Fibroblast of the aortic adventitia (primary cell): ENCODE results near the gene C18orf63. TPM values are rescaled to one million over a fixed set of nuclear protein-coding genes. Genes with fewer than 3 reads are reported as not detected.
A peak's percentile ranks its signal among the peaks of the same experiment; 100 is the strongest.
"Not testable (repeated sequence)": the region's sequence is repeated elsewhere in the genome, so short reads cannot be mapped to it uniquely, and the experiment has no call there.

ENCODE experiments used
- DNase-seq: peaks from one replicate; pipeline ENCODE4 v3.0.0-alpha.2; 2010; ENCODE audit warnings: low read depth
- H3K4me3 ChIP-seq: 2 replicates; pipeline ENCODE4 v1.5.1; 2011; ENCODE audit warnings: low read depth, mild to moderate bottlenecking, control low read depth, low read length, moderate library complexity
- CTCF ChIP-seq: IDR thresholded peaks from 2 replicates; pipeline ENCODE4 v1.5.1; 2011; ENCODE audit warnings: mild to moderate bottlenecking, low read length, control low read depth, inconsistent platforms; ENCODE audit not compliant: insufficient read depth
- total RNA-seq: library from RNA; depleted of rRNA; stranded (reverse); fragments of >200 nt; gene quantifications from 2 replicates; pipeline ENCODE4 v1.2.3, GENCODE V29; 2012; ENCODE audit warnings: low replicate concordance

C18orf63 gene
- total RNA-seq, 1 donor = not detected

GRCh38 chr18:74281980-74282754 is 33.5 kb upstream of the C18orf63 start:
- no peak for DNase-seq
- no peak for TF ChIP-seq CTCF
- H3K4me3 ChIP-seq = no peak overlapping the region

- TF ChIP-seq CTCF = no peak
- no peak overlapping the region for H3K4me3 ChIP-seq
- no peak for DNase-seq
Measured at GRCh38 chr18:74282755-74283554, 32.7 kb upstream of the C18orf63 start.

DNA sequence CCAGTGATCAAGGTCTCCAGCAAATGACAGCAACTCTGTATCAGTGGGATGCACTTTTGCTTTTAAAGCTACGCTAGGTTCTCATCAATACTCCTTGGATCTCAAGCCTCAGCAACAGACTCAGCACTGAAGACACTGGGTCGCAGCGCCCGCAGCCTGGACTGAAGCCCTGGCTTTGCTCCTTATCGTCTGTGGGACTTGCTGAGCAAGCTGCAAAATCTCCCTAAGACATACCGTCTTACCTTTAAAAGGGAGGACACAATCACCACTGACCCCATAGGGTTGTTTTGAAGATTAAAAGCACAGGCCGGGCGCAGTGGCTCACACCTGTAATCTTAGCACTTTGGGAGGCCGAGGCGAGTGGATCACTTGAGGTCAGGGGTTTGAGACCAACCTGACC is 32.0 kb upstream of the C18orf63 start:
- no peak overlapping the region for H3K4me3 ChIP-seq
- no peak for DNase-seq
- TF ChIP-seq CTCF = no peak

- peak; percentile 60 for DNase-seq
- no peak for TF ChIP-seq CTCF
- H3K4me3 ChIP-seq = no peak overlapping the region
Measured at GRCh38 chr18:74284191-74284979, 31.3 kb upstream of the C18orf63 start.

- DNase-seq = no peak
- TF ChIP-seq CTCF = no peak
- no peak overlapping the region for H3K4me3 ChIP-seq
Measured at GRCh38 chr18:74284980-74285355, 30.7 kb upstream of the C18orf63 start.

- H3K4me3 ChIP-seq, DNase-seq: not testable (repeated sequence)
Measured at GRCh38 chr18:74285583-74285982, 30.1 kb upstream of the C18orf63 start.
